ENCODE measurements around the gene FAM81A. TPM values are rescaled to one million over a fixed set of nuclear protein-coding genes. Genes with fewer than 3 reads are reported as not detected.

FAM81A gene
- polyA plus RNA-seq, 1 donor from 2014 or later = 5.0 TPM

- Histone ChIP-seq H3K79me2 (replicated peaks; ENCODE audit: insufficient read depth, low read length) (no peaks in the 10 kb centered on the region), H3K27me3 (ENCODE audit: insufficient read depth, low read depth, low read length) (no peaks in the 10 kb centered on the region), H3F3A (ENCODE audit: insufficient read depth, low read length, poor library complexity, severe bottlenecking) (no peaks in the 10 kb centered on the region), H3K27ac (ENCODE audit: low read length) (no peak overlapping the region), H3K36me3 (ENCODE audit: insufficient read depth, low read length) (no peaks in the 10 kb centered on the region), H4K20me1 (ENCODE audit: insufficient read depth) (no peaks in the 10 kb centered on the region), H3K4me2 (ENCODE audit: low read length) (no peak overlapping the region), H3K9me3 (ENCODE audit: low read length) (peaks cover 11% of the 10 kb centered on the region), H3K9me2 (ENCODE audit: insufficient read depth, low read length) (no peaks in the 10 kb centered on the region), H2AFZ (ENCODE audit: low read depth, low read length) (no peak overlapping the region), H3K9ac (ENCODE audit: low read length) (no peak overlapping the region), H3K4me3 (ENCODE audit: low read length) (no peak overlapping the region)
- TF ChIP-seq RAD21 (conservative IDR thresholded peaks at IDR 0.05) (no peak), REST (IDR thresholded peaks at IDR 0.05; ENCODE audit: borderline replicate concordance) (no peak), SMC3 (conservative IDR thresholded peaks at IDR 0.05; ENCODE audit: poor library complexity) (no peak), EP300 (conservative IDR thresholded peaks at IDR 0.05; ENCODE audit: poor library complexity, severe bottlenecking) (no peak)
Observed at GRCh38 chr15:59562448-59563186, 124.6 kb downstream of the FAM81A start.

GRCh38 chr15:59565299-59565698, 127.3 kb downstream of the FAM81A start:
- H3K27me3 ChIP-seq (ENCODE audit: insufficient read depth, low read depth, low read length) = no peaks in the 10 kb centered on the region
- no peak overlapping the region for H3K4me2 ChIP-seq (ENCODE audit: low read length)
- H3K9me3 ChIP-seq (ENCODE audit: low read length) = peaks cover 11% of the 10 kb centered on the region
- TF ChIP-seq MXI1 (conservative IDR thresholded peaks at IDR 0.05; ENCODE audit: poor library complexity, severe bottlenecking) = no peak
- no peak for TF ChIP-seq EZH2 (IDR thresholded peaks at IDR 0.05; ENCODE audit: borderline replicate concordance, insufficient read depth, low read length, poor library complexity, severe bottlenecking)
- no peak for TF ChIP-seq EP300 (conservative IDR thresholded peaks at IDR 0.05; ENCODE audit: poor library complexity, severe bottlenecking)
- H3K9ac ChIP-seq (ENCODE audit: low read length) = no peak overlapping the region
- no peaks in the 10 kb centered on the region for H3K79me2 ChIP-seq (replicated peaks; ENCODE audit: insufficient read depth, low read length)
- no peaks in the 10 kb centered on the region for H4K20me1 ChIP-seq (ENCODE audit: insufficient read depth)
- no peaks in the 10 kb centered on the region for H3K36me3 ChIP-seq (ENCODE audit: insufficient read depth, low read length)
- H3K9me2 ChIP-seq (ENCODE audit: insufficient read depth, low read length) = no peaks in the 10 kb centered on the region
- H3K27ac ChIP-seq (ENCODE audit: low read length) = no peak overlapping the region
- H3K4me3 ChIP-seq (ENCODE audit: low read length) = no peak overlapping the region
- no peaks in the 10 kb centered on the region for H3F3A ChIP-seq (ENCODE audit: insufficient read depth, low read length, poor library complexity, severe bottlenecking)
- no peak overlapping the region for H2AFZ ChIP-seq (ENCODE audit: low read depth, low read length)

- no peaks in the 10 kb centered on the region for H3K79me2 ChIP-seq (replicated peaks; ENCODE audit: insufficient read depth, low read length)
- no peak overlapping the region for H3K4me2 ChIP-seq (ENCODE audit: low read length)
- no peaks in the 10 kb centered on the region for H3K27me3 ChIP-seq (ENCODE audit: insufficient read depth, low read depth, low read length)
- TF ChIP-seq CTCF (IDR thresholded peaks at IDR 0.05; ENCODE audit: poor library complexity, severe bottlenecking) = no peak
- no peak for TF ChIP-seq POLR2AphosphoS5 (IDR thresholded peaks at IDR 0.05)
- TF ChIP-seq SMC3 (conservative IDR thresholded peaks at IDR 0.05; ENCODE audit: poor library complexity) = no peak
- TF ChIP-seq EP300 (conservative IDR thresholded peaks at IDR 0.05; ENCODE audit: poor library complexity, severe bottlenecking) = no peak
- no peak for TF ChIP-seq TAF1 (IDR thresholded peaks at IDR 0.05; ENCODE audit: low read depth)
- no peak for TF ChIP-seq MXI1 (conservative IDR thresholded peaks at IDR 0.05; ENCODE audit: poor library complexity, severe bottlenecking)
- no peak for TF ChIP-seq EZH2 (IDR thresholded peaks at IDR 0.05; ENCODE audit: borderline replicate concordance, insufficient read depth, low read length, poor library complexity, severe bottlenecking)
- no peak for TF ChIP-seq RAD21 (conservative IDR thresholded peaks at IDR 0.05)
- TF ChIP-seq REST (IDR thresholded peaks at IDR 0.05; ENCODE audit: borderline replicate concordance) = no peak
- H3K4me3 ChIP-seq (ENCODE audit: low read length) = no peak overlapping the region
- no peak overlapping the region for H2AFZ ChIP-seq (ENCODE audit: low read depth, low read length)
- H4K20me1 ChIP-seq (ENCODE audit: insufficient read depth) = no peaks in the 10 kb centered on the region
- H3K27ac ChIP-seq (ENCODE audit: low read length) = no peak overlapping the region
- peaks cover 11% of the 10 kb centered on the region for H3K9me3 ChIP-seq (ENCODE audit: low read length)
- H3K9ac ChIP-seq (ENCODE audit: low read length) = no peak overlapping the region
- no peaks in the 10 kb centered on the region for H3K9me2 ChIP-seq (ENCODE audit: insufficient read depth, low read length)
- no peaks in the 10 kb centered on the region for H3K36me3 ChIP-seq (ENCODE audit: insufficient read depth, low read length)
- H3F3A ChIP-seq (ENCODE audit: insufficient read depth, low read length, poor library complexity, severe bottlenecking) = no peaks in the 10 kb centered on the region
Observed at GRCh38 chr15:59567324-59567723, 129.3 kb downstream of the FAM81A start.
